ENCODE results near the gene VCL. TPM values are rescaled to one million over a fixed set of nuclear protein-coding genes. Genes with fewer than 3 reads are reported as not detected.

Gene VCL
- total and polyA plus RNA-seq, 9 of the 15 experiments (the other 6 are each of a cell fraction or from before 2014, with no cell fraction given) = 29.8 to 186 (median 76.4) TPM

- TF ChIP-seq, protein P1, sequence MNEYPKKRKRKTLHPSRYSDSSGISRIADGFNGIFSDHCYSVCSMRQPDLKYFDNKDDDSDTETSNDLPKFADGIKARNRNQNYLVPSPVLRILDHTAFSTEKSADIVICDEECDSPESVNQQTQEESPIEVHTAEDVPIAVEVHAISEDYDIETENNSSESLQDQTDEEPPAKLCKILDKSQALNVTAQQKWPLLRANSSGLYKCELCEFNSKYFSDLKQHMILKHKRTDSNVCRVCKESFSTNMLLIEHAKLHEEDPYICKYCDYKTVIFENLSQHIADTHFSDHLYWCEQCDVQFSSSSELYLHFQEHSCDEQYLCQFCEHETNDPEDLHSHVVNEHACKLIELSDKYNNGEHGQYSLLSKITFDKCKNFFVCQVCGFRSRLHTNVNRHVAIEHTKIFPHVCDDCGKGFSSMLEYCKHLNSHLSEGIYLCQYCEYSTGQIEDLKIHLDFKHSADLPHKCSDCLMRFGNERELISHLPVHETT (CRISPR knock-in tag; conservative IDR thresholded peaks at IDR 0.05 in 1 of 2, IDR thresholded peaks at IDR 0.05 in 1 of 2) = peak in 1 of 2 experiments; percentile 3; a peak in 1 of 4 replicates
- TF ChIP-seq PATZ1 (CRISPR knock-in tag; IDR thresholded peaks at IDR 0.05; ENCODE audit: borderline replicate concordance) (no peak), GATAD2B (IDR thresholded peaks at IDR 0.05; ENCODE audit: borderline replicate concordance) (peak; percentile 78), ZNF76 (CRISPR knock-in tag; IDR thresholded peaks at IDR 0.05; ENCODE audit: borderline replicate concordance) (no peak), RBM34 (IDR thresholded peaks at IDR 0.05; ENCODE audit: borderline replicate concordance, insufficient read depth, low read length) (no peak), JUND (IDR thresholded peaks at IDR 0.05; ENCODE audit: borderline replicate concordance, low read depth, low read length) (peak; percentile 98), JUND (tag; IDR thresholded peaks at IDR 0.05; ENCODE audit: borderline replicate concordance, low read depth, low read length) (peak; percentile 95), JUNB (CRISPR knock-in tag; conservative IDR thresholded peaks at IDR 0.05) (0 out of 2 replicates have a peak, but pooled peaks have one; percentile 58), MIER1 (IDR thresholded peaks at IDR 0.05; ENCODE audit: low read depth) (0 out of 2 replicates have a peak, but pooled peaks have one; percentile 28), POU5F1 (IDR thresholded peaks at IDR 0.05; ENCODE audit: borderline replicate concordance, low read depth, low read length, partially characterized antibody) (no peak), ZNF584 (CRISPR knock-in tag; IDR thresholded peaks at IDR 0.05; ENCODE audit: low read depth) (no peak; the same call in 1 of the 2 replicates), U2AF1 (optimal IDR thresholded peaks at IDR 0.05; ENCODE audit: low read depth, low read length) (no peak), ZBTB1 (CRISPR knock-in tag; IDR thresholded peaks at IDR 0.05; ENCODE audit: borderline replicate concordance, low read depth) (no peak), CLOCK (CRISPR knock-in tag; IDR thresholded peaks at IDR 0.05; ENCODE audit: borderline replicate concordance) (no peak), HIVEP1 (CRISPR knock-in tag; IDR thresholded peaks at IDR 0.05) (no peak)
- TF ChIP-seq, protein P2, sequence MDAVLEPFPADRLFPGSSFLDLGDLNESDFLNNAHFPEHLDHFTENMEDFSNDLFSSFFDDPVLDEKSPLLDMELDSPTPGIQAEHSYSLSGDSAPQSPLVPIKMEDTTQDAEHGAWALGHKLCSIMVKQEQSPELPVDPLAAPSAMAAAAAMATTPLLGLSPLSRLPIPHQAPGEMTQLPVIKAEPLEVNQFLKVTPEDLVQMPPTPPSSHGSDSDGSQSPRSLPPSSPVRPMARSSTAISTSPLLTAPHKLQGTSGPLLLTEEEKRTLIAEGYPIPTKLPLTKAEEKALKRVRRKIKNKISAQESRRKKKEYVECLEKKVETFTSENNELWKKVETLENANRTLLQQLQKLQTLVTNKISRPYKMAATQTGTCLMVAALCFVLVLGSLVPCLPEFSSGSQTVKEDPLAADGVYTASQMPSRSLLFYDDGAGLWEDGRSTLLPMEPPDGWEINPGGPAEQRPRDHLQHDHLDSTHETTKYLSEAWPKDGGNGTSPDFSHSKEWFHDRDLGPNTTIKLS (IDR thresholded peaks at IDR 0.05; ENCODE audit: borderline replicate concordance, low read depth) = 0 out of 2 replicates have a peak, but pooled peaks have one; percentile 16
Measured at GRCh38 chr10:74021248-74022055, 23.5 kb downstream of the VCL start (continued).

Measured in K562 (cell line).